Subcutaneous abdominal adipose tissue (tissue), 5 donors: ENCODE results near the gene IMPACT.

Source experiments
- H3K27ac ChIP-seq: one replicate; pipeline ENCODE4 v1.7.0; 2013; ENCODE audit warnings: low read depth, mild to moderate bottlenecking, inconsistent platforms, low read length, moderate library complexity
- H3K27me3 ChIP-seq, 5 donors: one replicate each; pipeline ENCODE4 v1.7.0; 2013; ENCODE audit warnings: low read length in 5 of 5, inconsistent platforms in 1 of 5; ENCODE audit not compliant: control insufficient read depth in 5 of 5, insufficient read depth in 4 of 5
- H3K36me3 ChIP-seq, 5 donors: one replicate each; pipeline ENCODE4 v1.7.0; 2013; ENCODE audit warnings: low read length in 5 of 5; ENCODE audit not compliant: control insufficient read depth in 5 of 5, insufficient read depth in 5 of 5
- H3K4me1 ChIP-seq, 5 donors: one replicate each; pipeline ENCODE4 v1.7.0; 2013; ENCODE audit warnings: low read length in 5 of 5, mild to moderate bottlenecking in 3 of 5, moderate library complexity in 1 of 5; ENCODE audit not compliant: control insufficient read depth in 5 of 5, insufficient read depth in 5 of 5
- H3K4me3 ChIP-seq, 5 donors: one replicate each; pipeline ENCODE4 v1.7.0; 2013; ENCODE audit warnings: low read length in 5 of 5, low read depth in 1 of 5
- H3K9ac ChIP-seq, 5 donors: one replicate each; pipeline ENCODE4 v1.7.0; 2013; ENCODE audit warnings: low read length in 5 of 5, mild to moderate bottlenecking in 4 of 5, moderate library complexity in 3 of 5
- H3K9me3 ChIP-seq, 5 donors: one replicate each; pipeline ENCODE4 v1.7.0; 2013; ENCODE audit warnings: low read length in 5 of 5; ENCODE audit not compliant: control insufficient read depth in 5 of 5
- donor health status: healthy.
- donor health status: healthy.
- donor health status: healthy.
- donor health status: healthy.
- donor health status: healthy.

IMPACT gene

DNA sequence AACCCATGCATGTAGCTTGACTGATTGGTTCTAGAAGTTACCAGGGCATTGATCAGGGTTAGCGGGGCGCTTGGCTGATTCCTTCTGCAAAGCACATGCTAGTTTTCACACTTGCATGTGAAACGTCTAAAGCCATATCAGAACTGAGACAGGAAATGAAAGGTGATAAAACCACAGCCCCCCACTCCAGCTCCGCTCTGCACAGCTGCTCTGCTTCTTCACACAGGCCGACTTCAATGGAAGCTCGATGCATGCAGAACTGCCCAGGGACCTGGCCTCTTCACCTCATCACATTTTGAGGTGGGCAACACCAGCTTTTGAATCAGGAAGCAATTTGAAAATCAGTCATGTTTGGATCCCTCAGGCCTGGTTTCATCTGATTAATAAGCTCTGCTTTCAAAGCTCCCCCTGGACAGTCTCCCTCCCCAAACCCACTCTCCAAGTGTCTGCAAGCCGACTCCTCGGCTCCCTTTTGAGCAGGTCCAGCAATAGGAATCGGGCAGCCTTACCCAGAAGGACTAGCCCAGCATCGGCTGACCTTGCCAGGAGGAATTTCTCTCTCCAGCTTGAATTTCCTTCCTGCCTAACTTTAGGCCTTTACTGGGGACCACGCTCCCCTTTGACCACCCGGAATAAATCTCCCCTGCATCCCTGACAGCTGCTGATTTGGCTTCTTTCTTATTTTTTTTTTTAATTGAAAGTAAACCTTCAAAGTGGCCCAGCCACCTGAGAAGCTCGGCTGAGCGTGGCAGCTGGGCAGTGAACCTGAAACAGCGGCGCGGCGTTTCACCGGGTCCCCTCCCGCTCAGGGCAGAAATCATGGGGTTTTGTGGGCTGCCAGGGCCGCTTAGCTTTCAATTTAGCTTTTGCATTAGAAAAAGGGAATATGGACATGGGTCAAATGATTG lies 65.7 kb downstream of the IMPACT start:
- H3K4me1 ChIP-seq: peaks cover 0 to 4% (median 0%) of the 10 kb centered on the region in 5 donors
- H3K27me3 ChIP-seq: no peaks in the 10 kb centered on the region
- H3K36me3 ChIP-seq: no peaks in the 10 kb centered on the region
- peaks cover 0 to 3% (median 0%) of the 10 kb centered on the region in 5 donors for H3K9me3 ChIP-seq
- no peak overlapping the region for H3K27ac ChIP-seq
- H3K4me3 ChIP-seq: no peak overlapping the region
- no peak overlapping the region for H3K9ac ChIP-seq

- Histone ChIP-seq H3K27me3 (no peaks in the 10 kb centered on the region), H3K9ac (no peak overlapping the region), H3K9me3 (peaks cover 0 to 3% (median 0%) of the 10 kb centered on the region in 5 donors), H3K4me3 (no peak overlapping the region), H3K4me1 (peaks cover 0 to 5% (median 0%) of the 10 kb centered on the region in 5 donors), H3K27ac (no peak overlapping the region), H3K36me3 (no peaks in the 10 kb centered on the region)
These were observed 68.1 kb downstream of the IMPACT start for GRCh38 chr18:24494586-24494985.

DNA sequence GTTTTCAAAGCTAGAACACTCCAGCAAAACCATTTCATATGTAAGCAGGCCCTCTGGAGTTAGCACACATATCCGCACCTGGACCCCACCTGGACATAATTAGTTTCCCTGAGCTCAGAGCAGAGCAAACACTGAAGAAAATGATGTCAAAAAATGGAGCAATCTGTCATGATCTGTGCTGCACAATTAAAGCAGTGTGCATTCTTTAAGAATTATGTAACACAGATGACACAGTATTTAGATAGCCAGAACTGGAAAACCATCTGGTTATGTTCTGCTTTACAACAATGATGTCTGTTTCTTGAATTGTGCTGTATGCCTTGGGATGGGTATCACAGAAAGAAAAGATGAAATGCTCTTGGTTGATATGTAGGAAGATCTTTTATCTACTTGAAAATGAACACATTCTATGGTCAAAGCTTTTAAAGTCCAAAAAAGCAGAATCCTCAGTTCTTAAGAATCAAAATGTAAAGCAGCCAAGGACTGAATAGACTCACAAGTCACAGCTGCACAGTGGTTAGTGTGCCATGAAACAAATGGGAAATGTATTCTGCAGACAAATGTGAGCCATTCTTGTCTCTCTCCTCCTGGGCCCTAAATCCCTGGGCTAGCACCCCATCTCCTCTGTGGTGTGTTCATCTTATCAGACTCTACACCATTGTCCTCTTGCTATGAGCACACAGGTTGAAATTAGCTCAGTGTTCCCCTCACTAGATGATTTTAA lies 70.7 kb downstream of the IMPACT start:
- H3K36me3 ChIP-seq: no peaks in the 10 kb centered on the region
- H3K9ac ChIP-seq: no peak overlapping the region
- H3K4me3 ChIP-seq: no peak overlapping the region
- no peaks in the 10 kb centered on the region for H3K27me3 ChIP-seq
- peaks cover 0 to 3% (median 0%) of the 10 kb centered on the region in 5 donors for H3K9me3 ChIP-seq
- H3K27ac ChIP-seq: no peak overlapping the region
- peaks cover 0 to 5% (median 0%) of the 10 kb centered on the region in 5 donors for H3K4me1 ChIP-seq

- Histone ChIP-seq H3K9ac (no peak overlapping the region), H3K27ac (no peak overlapping the region), H3K4me3 (no peak overlapping the region), H3K9me3 (no peaks in the 10 kb centered on the region), H3K27me3 (no peaks in the 10 kb centered on the region), H3K4me1 (peaks cover 0 to 5% (median 0%) of the 10 kb centered on the region in 5 donors), H3K36me3 (no peaks in the 10 kb centered on the region)
These were observed 73.3 kb downstream of the IMPACT start for GRCh38 chr18:24499814-24500213.

GRCh38 chr18:24500217-24500616 lies 73.7 kb downstream of the IMPACT start:
- H3K4me1 ChIP-seq: peaks cover 0 to 5% (median 0%) of the 10 kb centered on the region in 5 donors
- H3K4me3 ChIP-seq: no peak overlapping the region
- H3K27me3 ChIP-seq: no peaks in the 10 kb centered on the region
- H3K36me3 ChIP-seq: no peaks in the 10 kb centered on the region
- H3K27ac ChIP-seq: no peak overlapping the region
- H3K9ac ChIP-seq: no peak overlapping the region
- H3K9me3 ChIP-seq: no peaks in the 10 kb centered on the region

GRCh38 chr18:24500766-24501165 lies 74.3 kb downstream of the IMPACT start:
- Histone ChIP-seq H3K9ac (no peak overlapping the region), H3K4me1 (peaks cover 0 to 5% (median 0%) of the 10 kb centered on the region in 5 donors), H3K36me3 (no peaks in the 10 kb centered on the region), H3K4me3 (no peak overlapping the region), H3K27me3 (no peaks in the 10 kb centered on the region), H3K27ac (no peak overlapping the region), H3K9me3 (no peaks in the 10 kb centered on the region)

DNA sequence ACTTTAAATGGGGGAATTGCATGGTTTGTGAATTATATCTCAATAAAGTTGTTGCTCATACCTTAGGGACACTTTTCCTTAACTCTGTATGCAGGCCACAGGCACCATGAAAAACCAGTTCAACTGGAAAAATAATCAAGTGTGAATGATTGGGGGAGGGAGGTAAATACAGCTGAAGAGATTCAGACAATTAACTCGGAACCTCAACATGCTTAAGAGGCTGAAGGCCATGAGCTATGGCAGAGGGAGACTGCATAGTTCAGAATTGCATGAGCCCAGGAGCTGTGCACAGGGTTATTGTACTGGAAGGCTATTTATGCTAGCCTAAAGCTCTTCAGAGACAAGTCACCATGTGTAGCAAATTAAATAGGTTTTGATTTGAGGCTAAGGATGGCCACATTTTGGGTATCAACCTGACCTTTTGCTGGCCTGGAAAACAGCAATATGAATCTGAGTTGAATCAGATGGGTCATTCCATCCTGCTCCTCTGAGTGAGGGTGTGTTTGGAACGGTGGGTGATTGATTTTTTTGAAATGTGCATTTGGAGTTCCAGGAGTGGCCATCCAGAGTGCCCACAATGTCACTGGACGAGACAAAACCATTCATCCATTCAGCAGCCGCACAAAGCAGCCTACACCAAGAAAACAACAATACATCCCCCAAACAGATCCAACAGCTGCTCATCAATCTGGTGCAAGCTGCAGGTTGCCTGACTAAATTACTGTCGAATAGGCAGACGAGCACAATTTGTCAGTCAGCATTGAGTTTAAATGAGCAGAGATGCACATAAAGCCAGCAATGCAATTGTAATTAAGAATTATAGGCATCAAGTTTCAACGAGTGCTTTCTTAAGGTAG lies 76.4 kb downstream of the IMPACT start:
- Histone ChIP-seq H3K4me1 (peaks cover 0 to 2% (median 0%) of the 10 kb centered on the region in 5 donors), H3K36me3 (no peaks in the 10 kb centered on the region), H3K27me3 (no peaks in the 10 kb centered on the region), H3K4me3 (no peak overlapping the region), H3K9me3 (no peaks in the 10 kb centered on the region), H3K27ac (no peak overlapping the region), H3K9ac (no peak overlapping the region)
